Measurements from ENCODE around the gene SRRM3.

The SRRM3 gene

GRCh38 chr7:76230214-76230613, 28.5 kb downstream of the SRRM3 start:
- POLR2A ChIA-PET, result no interaction called here
- no peak overlapping the region for H3K4me3 ChIP-seq (ENCODE audit: low read depth, low read length)
- no peak for DNase-seq (ENCODE audit: low read depth, low spot score)
- no peak for TF ChIP-seq CTCF (IDR thresholded peaks at IDR 0.05; ENCODE audit: insufficient read depth, low read length, missing control alignments)
- CTCF ChIA-PET, result no interaction called here

- no peak overlapping the region for H3K4me3 ChIP-seq (ENCODE audit: low read depth, low read length)
- TF ChIP-seq CTCF (IDR thresholded peaks at IDR 0.05; ENCODE audit: insufficient read depth, low read length, missing control alignments), result no peak
- ChIA-PET CTCF (no interaction called here), POLR2A (no interaction called here)
- DNase-seq (ENCODE audit: low read depth, low spot score), result no peak
These were observed 29.4 kb downstream of the SRRM3 start for GRCh38 chr7:76231071-76231470.

- ChIA-PET POLR2A (no interaction called here), CTCF (no interaction called here)
- no peak overlapping the region for H3K4me3 ChIP-seq (ENCODE audit: low read depth, low read length)
- no peak for DNase-seq (ENCODE audit: low read depth, low spot score)
- TF ChIP-seq CTCF (IDR thresholded peaks at IDR 0.05; ENCODE audit: insufficient read depth, low read length, missing control alignments), result no peak
These were observed 29.9 kb downstream of the SRRM3 start for GRCh38 chr7:76231583-76231982.

- CTCF ChIA-PET, result interaction anchor here (1.2 to 1.7 kb wide), 2 partner anchors 30 to 81 kb away, joined by 4 read pairs; no protein-coding TSS in a partner anchor
- POLR2A ChIA-PET, result no interaction called here
- no peak for TF ChIP-seq CTCF (IDR thresholded peaks at IDR 0.05; ENCODE audit: insufficient read depth, low read length, missing control alignments)
- no peak overlapping the region for H3K4me3 ChIP-seq (ENCODE audit: low read depth, low read length)
- no peak for DNase-seq (ENCODE audit: low read depth, low spot score)
These were observed 31.0 kb downstream of the SRRM3 start for GRCh38 chr7:76232698-76233097.

- no peak for DNase-seq (ENCODE audit: low read depth, low spot score)
- no peak for TF ChIP-seq CTCF (IDR thresholded peaks at IDR 0.05; ENCODE audit: insufficient read depth, low read length, missing control alignments)
- CTCF ChIA-PET, result interaction anchor here (0.6 to 2.5 kb wide), 6 partner anchors 29 to 115 kb away, joined by 3 to 8 read pairs (median 4); no protein-coding TSS in a partner anchor
- POLR2A ChIA-PET, result no interaction called here
- H3K4me3 ChIP-seq (ENCODE audit: low read depth, low read length), result no peak overlapping the region
These were observed 32.0 kb downstream of the SRRM3 start for GRCh38 chr7:76233538-76234281.

- ChIA-PET POLR2A (no interaction called here), CTCF (interaction anchor here (1.1 to 2.5 kb wide), 4 partner anchors 28 to 80 kb away, joined by 3 to 8 read pairs (median 6); no protein-coding TSS in a partner anchor)
- no peak overlapping the region for H3K4me3 ChIP-seq (ENCODE audit: low read depth, low read length)
- no peak for DNase-seq (ENCODE audit: low read depth, low spot score)
- no peak for TF ChIP-seq CTCF (IDR thresholded peaks at IDR 0.05; ENCODE audit: insufficient read depth, low read length, missing control alignments)
These were observed 32.5 kb downstream of the SRRM3 start for GRCh38 chr7:76234282-76234584.
